ENCODE data around the gene CTRL.

GRCh38 chr16:67892899-67893742 is 38.5 kb downstream of the CTRL start, which contains the start of gene PSKH1:
- TF ChIP-seq CTCF (conservative IDR thresholded peaks at IDR 0.05 in 1 of 2, IDR thresholded peaks at IDR 0.05 in 1 of 2; ENCODE audit: extremely low read depth in 1 of 2, insufficient read depth in 1 of 2, low read depth in 1 of 2, low read length in 2 of 2) (no peak), EZH2 (IDR thresholded peaks at IDR 0.05; ENCODE audit: borderline replicate concordance, low read length) (no peak)
